Umbilical cord (tissue), 2 donors: ENCODE measurements around the gene SCAPER. TPM values are rescaled to one million over a fixed set of nuclear protein-coding genes. Genes with fewer than 3 reads are reported as not detected.
"Not testable (repeated sequence)": the region's sequence is repeated elsewhere in the genome, so short reads cannot be mapped to it uniquely, and the experiment has no call there.

Experiments used
- DNase-seq: peaks from one replicate; pipeline ENCODE4 v3.0.0-alpha.2; 2015; ENCODE audit warnings: low spot score
- total RNA-seq: library from RNA; depleted of rRNA; stranded (reverse); fragments of >200 nt; gene quantifications from one replicate; pipeline ENCODE4 v1.2.3, GENCODE V29; 2014; ENCODE audit warnings: low replicate concordance; ENCODE audit not compliant: insufficient read depth

The SCAPER gene
- total RNA-seq, 1 donor from 2014 or later, result 22.4 TPM

DNA sequence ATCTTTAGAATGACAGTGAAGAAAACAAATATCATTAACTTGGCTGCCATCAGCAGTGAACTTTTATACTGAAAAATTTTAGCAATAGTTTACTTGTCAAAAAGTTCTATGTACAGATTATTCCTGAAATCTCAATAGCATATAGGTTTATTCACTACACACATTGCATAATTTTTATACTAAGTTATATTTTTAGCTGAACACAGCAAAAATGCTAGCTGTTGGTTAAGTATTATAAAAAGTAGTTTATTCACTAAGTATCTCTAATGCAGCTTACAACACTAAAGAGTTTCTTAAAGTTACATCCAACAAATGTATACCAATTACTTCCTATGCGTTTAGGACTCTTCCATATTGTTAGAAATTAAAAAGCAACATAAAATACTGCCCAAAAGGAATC is 131.9 kb downstream of the SCAPER start:
- no peak for DNase-seq

- DNase-seq, result no peak
Measured at GRCh38 chr15:76772776-76773175, 132.4 kb downstream of the SCAPER start.

GRCh38 chr15:76764004-76764403 is 141.1 kb downstream of the SCAPER start:
- no peak for DNase-seq

DNA sequence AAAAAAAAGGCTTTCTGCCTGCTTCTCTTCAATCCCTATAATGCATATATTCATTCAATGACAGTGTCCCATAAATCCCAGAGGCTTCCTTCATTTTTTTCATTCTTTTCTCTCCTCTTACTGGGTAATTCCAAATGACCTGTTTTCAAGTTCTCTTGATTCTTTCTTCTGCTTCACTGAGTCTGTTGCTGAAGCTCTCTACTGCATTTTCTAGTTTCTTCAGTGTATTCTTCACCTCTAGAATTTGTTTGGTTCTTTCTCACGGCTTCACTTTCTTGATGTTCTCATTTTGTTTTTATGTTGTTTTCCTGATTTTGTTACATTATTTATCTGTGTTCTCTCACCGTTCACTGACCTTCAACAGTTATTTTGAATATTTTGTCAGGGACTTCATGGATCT is 141.6 kb downstream of the SCAPER start:
- no peak for DNase-seq

- no peak for DNase-seq
Measured at GRCh38 chr15:76756381-76756780, 148.8 kb downstream of the SCAPER start.

- no peak for DNase-seq
Measured at GRCh38 chr15:76753771-76754170, 151.4 kb downstream of the SCAPER start.

DNA sequence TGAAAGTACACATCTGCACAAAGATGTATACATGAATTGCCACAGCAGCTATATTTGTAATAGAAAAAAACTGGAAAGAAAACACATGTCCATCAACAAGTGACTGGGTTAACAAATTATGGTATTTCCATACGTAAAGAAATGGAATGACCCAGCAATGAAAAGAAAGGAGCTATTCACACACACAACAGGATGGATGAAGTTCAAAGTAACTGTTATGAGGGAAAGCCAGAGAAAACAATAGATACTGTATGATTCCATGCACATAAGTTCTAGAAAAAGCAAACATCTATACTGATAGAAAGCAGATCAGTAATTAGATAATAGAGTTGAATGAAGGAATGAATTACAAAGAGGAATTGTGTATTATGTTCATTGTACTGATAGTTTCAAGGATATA is 152.0 kb downstream of the SCAPER start:
- no peak for DNase-seq

- DNase-seq, result no peak
Measured at GRCh38 chr15:76752549-76752948, 152.6 kb downstream of the SCAPER start.

GRCh38 chr15:76737573-76737972 is 167.6 kb downstream of the SCAPER start:
- DNase-seq, result no peak

DNA sequence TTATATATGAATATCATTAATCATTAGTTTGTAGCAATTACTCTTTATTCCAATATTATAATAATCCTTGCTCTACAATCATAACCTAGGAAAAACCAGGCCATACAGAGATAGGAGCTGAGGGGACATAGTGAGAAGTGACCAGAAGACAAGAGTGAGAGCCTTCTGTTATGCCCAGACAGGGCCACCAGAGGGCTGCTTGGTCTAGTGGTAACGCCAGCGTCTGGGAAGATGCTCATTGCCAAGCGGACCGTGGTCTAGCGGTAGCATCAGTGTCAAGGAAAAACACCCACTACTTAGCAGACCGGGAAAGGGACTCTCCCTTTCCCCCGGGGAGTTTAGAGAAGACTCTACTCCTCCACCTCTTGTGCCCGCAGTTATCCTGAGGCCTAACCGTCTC is 172.8 kb downstream of the SCAPER start:
- not testable (repeated sequence) for DNase-seq

DNA sequence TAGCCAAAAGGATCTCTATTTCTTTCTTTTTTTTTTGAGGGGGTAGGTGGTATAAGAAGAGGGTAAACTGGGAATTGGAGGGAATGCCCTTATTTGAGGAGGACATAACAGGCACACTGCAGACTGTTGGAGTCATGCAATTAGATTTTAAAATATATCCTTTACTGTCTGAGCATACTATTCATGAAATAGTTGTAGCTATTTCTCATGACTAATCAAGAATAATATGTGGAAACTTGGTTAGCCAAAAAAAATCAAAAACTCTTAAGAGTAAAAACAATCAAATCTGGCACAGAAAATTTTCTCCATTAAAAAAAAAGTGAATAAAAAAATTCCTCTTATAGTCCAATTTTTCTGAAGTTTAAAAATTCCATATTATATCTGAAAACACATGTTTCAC is 174.9 kb downstream of the SCAPER start:
- DNase-seq, result no peak

GRCh38 chr15:76718863-76719262 is 186.3 kb downstream of the SCAPER start:
- no peak for DNase-seq

- no peak for DNase-seq
Measured at GRCh38 chr15:76714950-76715349, 190.2 kb downstream of the SCAPER start.

DNA sequence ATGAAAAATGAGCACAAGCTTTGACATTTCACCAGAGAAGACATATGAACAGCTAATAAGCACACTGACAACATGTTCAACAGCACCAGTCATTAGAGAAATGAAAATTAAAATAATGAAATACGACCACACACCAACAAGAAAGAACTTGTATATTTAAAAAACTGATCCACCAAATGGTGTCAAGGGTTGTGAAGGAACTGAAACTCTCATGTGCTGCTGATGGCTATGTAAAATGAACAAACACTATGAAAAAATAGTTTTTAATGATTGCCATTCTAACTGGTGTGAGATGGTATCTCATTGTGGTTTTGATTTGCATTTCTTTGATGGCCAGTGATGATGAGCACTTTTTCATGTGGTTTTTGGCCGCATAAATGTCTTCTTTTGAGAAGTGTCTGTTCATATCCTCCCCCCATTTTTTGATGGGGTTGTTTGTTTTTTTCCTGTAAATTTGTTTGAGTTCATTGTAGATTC is 193.8 kb downstream of the SCAPER start:
- no peak for DNase-seq

DNA sequence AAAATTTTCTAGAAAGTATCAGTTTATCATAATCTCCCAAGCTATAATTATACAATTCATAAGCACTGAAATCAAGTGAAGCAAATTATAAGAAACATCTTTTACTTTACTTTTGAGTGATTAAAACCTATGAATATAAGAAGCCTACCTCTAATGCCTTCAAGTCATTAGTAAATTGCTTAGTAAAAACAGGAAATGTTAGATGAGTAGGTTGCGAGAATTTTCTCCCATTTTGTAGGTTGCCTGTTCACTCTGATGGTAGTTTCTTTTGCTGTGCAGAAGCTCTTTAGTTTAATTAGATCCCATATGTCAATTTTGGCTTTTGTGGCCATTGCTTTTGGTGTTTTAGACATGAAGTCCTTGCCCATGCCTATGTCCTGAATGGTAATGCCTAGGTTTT is 201.1 kb downstream of the SCAPER start:
- not testable (repeated sequence) for DNase-seq

DNA sequence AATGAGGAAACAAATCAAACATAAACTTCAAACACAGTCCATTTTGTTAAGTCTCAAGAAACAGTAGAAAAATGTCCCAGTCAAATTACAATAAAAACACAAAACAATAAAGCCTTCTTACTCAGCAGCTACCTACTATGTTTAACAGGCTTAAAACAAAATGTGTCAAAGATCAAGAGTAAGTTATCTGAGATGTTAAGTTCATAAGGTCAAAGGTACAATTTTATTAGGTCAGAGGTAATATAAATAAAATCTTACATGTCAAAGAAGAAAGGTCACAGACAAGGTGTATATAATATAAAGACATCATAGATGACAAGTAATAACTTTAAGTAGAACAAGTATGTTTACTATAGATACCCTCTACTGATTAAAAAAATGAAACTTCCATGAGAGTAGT is 208.3 kb downstream of the SCAPER start:
- DNase-seq, result no peak

GRCh38 chr15:76692546-76692945 is 212.6 kb downstream of the SCAPER start:
- DNase-seq, result not testable (repeated sequence)

DNA sequence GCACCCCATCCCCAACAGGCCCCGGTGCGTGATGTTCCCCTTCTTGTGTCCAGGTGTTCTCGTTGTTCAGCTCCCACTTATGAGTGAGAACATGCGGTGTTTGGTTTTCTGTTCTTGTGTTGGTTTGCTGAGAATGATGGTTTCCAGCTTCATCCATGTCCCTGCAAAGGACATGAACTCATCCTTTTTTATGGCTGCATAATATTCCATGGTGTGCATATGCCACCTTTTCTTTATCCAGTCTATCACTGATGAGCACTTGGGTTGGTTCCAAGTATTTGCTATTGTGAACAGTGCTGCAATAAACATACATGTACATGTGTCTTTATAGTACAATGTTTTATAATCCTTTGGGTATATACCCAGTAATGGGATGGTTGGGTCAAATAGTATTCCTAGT is 217.5 kb downstream of the SCAPER start:
- DNase-seq, result not testable (repeated sequence)

DNA sequence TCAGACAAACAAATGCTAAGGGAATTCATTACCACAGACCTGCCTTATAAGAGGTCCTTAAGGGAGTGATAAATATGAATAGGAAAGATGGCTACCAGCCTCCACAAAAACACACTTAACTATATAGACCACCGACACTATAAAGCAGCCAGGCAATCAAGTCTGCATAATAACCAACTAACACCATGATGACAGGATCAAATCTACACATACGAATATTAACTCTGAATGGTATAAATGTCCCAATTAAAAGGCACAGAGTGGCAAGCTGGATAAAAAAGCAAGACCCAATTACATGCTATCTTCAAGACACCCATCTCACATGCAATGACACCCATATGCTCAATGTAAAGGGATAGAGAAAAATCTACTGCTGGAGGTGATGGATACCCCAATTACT is 221.1 kb downstream of the SCAPER start:
- DNase-seq, result no peak

GRCh38 chr15:76682833-76683232 is 222.3 kb downstream of the SCAPER start:
- DNase-seq, result no peak

DNA sequence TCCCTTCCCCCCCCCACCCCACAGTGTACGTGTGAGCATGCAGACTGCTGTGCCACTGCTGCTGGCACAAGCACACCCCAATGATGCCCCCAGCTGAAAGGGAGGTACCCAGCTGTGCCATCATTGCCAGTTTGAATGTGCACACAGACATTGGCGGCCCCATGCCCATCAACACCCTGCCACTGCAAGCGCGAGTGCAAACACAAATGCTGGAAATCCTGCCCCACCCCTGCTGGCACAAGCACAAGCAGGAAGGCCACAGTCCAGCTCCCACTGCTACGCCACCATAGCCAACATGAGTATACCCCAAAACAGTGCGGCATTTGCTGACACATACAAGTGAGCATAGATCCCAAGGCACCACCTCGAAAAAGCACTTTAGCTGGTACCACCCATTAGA is 222.9 kb downstream of the SCAPER start:
- no peak for DNase-seq

DNA sequence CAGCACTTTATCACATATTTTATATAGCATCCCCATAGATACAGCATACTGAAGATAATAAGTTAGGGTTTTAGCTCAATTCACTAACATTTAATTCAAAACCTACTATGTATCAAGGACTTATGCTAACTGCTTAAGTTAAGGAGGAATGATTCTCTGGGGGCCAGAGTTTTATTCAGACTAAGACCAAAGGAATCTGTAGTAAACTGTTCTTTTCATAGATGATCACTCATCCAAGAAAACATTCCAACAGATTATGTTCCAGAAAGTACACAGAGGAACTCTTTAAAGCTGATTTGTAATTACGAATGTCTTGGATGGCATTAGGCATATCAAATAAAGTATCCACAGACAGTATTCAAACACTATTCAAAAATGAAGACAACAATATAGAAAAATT is 226.4 kb downstream of the SCAPER start:
- DNase-seq, result peak; percentile 23

- no peak for DNase-seq
Measured at GRCh38 chr15:76674883-76675282, 230.3 kb downstream of the SCAPER start.

DNA sequence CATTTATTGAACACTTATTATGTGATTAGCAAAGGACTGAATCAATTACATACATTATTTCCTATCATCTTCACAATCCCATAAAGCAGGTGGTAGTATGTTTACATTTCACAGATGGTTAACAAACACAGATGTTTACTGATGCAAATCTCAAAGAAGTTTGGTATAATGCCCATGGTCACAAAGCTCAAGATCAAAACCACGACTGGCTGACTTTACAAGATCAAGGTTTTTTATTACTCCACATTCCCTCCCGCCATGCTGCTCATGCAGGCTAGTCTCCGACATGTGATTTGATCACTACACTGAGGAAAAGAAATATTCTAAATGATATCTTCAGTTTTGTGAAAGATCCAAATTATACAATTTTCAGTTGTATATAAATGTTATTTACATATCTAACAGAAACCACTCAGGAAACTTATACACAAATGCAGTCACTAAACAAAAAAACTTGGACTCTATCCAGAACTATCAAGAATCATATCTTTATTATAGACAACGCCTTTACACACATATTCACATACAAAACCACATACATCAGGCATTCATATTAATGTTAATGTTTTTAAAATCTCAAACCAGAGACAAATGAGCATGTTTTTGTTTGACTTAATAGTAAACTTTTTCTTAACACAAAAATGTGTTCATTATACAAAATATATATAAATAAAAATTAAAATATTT is 235.5 kb downstream of the SCAPER start:
- no peak for DNase-seq
